Limb (tissue), 2 donors: Measurements from ENCODE around the gene SH2D1A.

Experiments
- DNase-seq, 2 donors: peaks; one replicate each; pipeline ENCODE4 v3.0.0-alpha.2; 2016; ENCODE audit errors: extremely low spot score in 2 of 2

The SH2D1A gene

DNA sequence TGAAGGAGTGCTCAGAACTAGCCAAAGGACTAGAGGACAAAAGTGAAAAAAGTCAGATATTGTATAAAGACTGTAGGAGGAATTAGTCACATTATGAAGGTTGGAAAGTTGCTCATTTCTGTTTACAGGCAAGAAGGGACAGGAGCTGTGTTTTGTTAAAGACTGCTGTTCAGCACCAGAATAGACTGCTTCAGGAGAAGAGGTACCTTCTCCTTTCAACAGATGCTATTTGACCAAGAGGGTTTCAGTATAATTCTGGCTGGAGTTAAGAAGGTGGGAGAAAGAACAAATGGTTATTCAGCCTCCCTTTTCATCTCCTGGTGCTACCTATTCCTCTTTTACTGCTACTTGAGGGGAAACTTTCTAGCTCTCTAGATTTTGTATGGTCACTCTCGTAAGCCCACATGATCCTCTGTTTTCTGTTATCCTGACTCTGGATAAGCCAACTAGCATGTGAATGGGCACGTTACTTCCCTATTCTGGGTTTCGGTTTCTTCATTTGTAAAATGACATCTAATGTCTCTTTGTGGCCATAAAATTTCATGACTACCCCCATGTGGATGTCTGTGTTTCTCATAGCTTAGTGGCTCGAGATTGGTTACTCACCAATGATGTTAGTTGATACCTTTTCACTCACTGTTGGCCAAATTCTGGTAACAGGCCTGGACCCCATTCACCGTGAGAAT lies 68.9 kb downstream of the SH2D1A start:
- no peak for DNase-seq

DNA sequence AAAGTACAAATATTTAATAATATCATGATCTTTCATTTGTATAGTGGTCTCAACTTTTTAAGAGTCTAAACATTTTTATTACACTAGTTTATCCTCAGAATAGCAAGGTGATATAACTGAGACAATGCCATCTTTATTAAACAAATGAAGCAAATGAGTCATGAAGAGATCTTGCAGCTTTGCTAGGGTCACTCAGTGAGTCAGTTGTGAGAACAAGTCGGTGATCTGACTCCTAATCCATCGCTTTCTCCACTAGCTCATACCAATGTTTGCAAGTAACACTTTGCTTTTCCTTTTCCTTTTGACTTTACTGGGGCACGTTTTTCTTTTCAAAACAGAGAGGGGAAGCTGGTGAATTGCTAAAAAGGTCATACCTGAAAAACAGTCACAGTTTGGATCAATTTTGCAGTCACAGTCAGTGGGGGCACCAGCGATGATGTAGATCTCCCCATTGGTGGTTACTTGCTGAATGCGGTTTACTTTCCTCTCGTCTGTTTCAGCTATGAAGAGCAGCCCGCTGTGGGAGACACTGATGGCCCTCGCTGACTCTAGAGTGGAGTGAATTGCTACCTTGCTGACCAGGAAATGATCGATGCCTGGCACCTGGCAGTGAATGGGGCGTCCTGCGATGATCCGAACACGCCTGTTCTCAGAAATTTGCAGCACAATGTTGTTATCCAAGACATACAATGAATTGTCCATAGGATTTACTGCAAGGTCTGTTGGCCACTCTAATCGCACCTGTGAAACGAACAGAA lies 75.7 kb downstream of the SH2D1A start:
- no peak for DNase-seq
